ENCODE results near the gene MEIOSIN. TPM values are rescaled to one million over a fixed set of nuclear protein-coding genes. Genes with fewer than 3 reads are reported as not detected.

Gene MEIOSIN
- total and polyA plus RNA-seq, 11 donors = not detected

DNA sequence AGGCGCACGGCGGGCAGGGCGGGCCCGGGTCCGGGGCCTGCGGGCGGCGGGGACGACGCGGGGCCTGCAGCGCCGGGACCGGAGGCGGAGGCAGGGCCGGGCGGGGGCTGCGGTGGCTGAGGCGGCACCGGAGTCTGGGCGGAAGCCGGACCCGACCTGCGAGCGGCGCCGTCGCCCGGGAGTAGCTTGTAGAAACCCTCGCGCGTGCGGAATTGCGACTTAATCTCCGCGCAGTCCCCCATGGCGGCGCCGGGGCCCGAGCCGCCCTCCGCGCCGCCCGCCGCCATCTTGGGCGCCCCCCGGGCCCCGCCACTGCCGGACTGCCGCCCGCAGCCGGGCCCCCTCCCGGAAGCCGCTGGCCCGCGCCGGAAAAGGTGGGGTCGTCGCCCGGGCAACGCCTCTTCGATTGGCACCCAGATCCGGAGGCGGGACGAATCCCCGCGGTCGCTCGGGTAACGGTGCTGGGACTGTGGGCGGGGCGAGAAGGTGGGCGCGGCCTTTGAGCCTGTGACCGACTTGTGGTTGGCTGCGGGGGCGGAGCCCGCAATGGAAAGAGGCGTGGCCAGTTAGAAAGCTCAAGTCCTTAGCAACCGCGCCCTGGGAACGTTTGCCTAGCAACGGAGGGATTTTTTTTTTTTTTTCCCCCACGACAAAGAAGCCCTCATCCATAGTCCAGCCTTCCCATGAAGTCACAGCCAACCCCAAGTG, 59.4 kb downstream of the MEIOSIN start, which contains the start of gene DMWD:
TSS of gene DMWD (minus strand) at position 376 of the 708 bp plus-strand sequence. CDS start at position 287, 89 bp downstream.
- DNase-seq (peak; percentile 99 to 100 (median 100)), ATAC-seq (peak; percentile 96 to 99 (median 97))
- H3K27me3 ChIP-seq = peaks cover 0 to 53% (median 0%) of the 10 kb centered on the region in 9 donors
- TF ChIP-seq, protein P1, sequence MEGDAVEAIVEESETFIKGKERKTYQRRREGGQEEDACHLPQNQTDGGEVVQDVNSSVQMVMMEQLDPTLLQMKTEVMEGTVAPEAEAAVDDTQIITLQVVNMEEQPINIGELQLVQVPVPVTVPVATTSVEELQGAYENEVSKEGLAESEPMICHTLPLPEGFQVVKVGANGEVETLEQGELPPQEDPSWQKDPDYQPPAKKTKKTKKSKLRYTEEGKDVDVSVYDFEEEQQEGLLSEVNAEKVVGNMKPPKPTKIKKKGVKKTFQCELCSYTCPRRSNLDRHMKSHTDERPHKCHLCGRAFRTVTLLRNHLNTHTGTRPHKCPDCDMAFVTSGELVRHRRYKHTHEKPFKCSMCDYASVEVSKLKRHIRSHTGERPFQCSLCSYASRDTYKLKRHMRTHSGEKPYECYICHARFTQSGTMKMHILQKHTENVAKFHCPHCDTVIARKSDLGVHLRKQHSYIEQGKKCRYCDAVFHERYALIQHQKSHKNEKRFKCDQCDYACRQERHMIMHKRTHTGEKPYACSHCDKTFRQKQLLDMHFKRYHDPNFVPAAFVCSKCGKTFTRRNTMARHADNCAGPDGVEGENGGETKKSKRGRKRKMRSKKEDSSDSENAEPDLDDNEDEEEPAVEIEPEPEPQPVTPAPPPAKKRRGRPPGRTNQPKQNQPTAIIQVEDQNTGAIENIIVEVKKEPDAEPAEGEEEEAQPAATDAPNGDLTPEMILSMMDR (IDR thresholded peaks at IDR 0.05) = no peak
- peak in 1 of 2 donors; percentile 70 for TF ChIP-seq POLR2A (IDR thresholded peaks at IDR 0.05)
- intact Hi-C loops (cut with DNase I) = loop anchor here in 3 of 10 donors (1.0 to 2.0 kb wide), 3 partner anchors 22 to 76 kb away; no protein-coding TSS in a partner anchor
- H3K4me1 ChIP-seq = peaks cover 0 to 41% (median 24%) of the 10 kb centered on the region in 12 donors
- H3K9me3 ChIP-seq = no peaks in the 10 kb centered on the region
- H3K4me3 ChIP-seq = peak within 1 kb of the TSS; percentile 32 to 97 (median 72)
- 0 to 1% (median 1%) methylated on average over 49 to 86 of the region's 86 CpGs for WGBS, 4 donors
- H3K36me3 ChIP-seq = peaks cover 0 to 32% (median 27%) of the 10 kb centered on the region in 9 donors
- peak within 1 kb of the TSS; percentile 70 to 92 (median 84) for H3K27ac ChIP-seq

DNA sequence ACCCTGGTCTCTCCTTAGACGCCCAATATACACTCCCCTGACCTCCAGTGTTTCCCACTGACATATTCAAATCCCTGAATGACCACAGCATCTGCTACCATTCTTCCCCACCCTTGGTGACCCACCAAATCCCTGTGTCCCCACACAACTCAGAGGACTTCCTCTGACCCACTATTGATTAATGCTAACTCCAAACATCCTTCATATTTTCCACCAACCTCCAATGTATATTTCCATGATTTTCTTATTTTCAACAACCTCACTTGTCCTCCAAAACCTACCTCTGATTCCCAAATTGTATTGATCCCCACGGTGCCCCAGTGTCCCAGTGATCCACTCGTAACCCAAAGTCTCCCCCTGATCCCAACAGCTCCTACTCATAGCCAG, 59.9 kb downstream of the MEIOSIN start:
- TF ChIP-seq, protein P1 (IDR thresholded peaks at IDR 0.05) = no peak
- TF ChIP-seq POLR2A (IDR thresholded peaks at IDR 0.05) = no peak
- Histone ChIP-seq H3K27ac (peak overlapping the region in 5 of 12 donors; percentile 2 to 89 (median 23)), H3K9me3 (no peaks in the 10 kb centered on the region), H3K4me1 (peaks cover 0 to 35% (median 22%) of the 10 kb centered on the region in 12 donors), H3K27me3 (peaks cover 0 to 53% (median 0%) of the 10 kb centered on the region in 9 donors), H3K4me3 (peak overlapping the region in 10 of 12 donors; percentile 43 to 97 (median 72)), H3K36me3 (peaks cover 0 to 28% (median 21%) of the 10 kb centered on the region in 9 donors)
- DNase-seq (no peak), ATAC-seq (no peak)
- intact Hi-C loops (cut with DNase I) = loop anchor here in 3 of 10 donors (1.0 to 2.0 kb wide), 3 partner anchors 22 to 76 kb away; no protein-coding TSS in a partner anchor
- 40 to 48% (median 44%) methylated on average over 3 of the region's 3 CpGs for WGBS, 4 donors

DNA sequence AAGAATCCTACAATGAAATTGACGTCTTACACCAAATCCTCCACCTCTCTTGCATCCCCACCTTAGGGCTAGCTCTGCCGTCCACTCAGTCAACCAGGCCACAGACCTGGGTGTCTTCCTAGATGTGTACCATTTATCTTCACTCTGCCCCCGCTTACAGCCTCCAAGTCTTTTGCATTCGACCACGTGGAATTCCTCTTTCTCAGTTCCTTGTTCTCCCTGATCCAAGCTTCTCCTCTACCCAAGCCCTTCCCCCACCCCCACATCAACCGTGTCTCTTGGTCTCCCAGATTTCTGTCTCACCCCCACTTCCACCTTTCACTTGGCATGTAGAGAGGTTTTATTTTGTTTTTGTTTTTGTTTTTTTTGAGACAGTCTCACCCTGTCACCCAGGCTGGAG, 60.6 kb downstream of the MEIOSIN start:
- H3K9me3 ChIP-seq = no peaks in the 10 kb centered on the region
- peaks cover 0 to 34% (median 19%) of the 10 kb centered on the region in 12 donors for H3K4me1 ChIP-seq
- H3K4me3 ChIP-seq = no peak overlapping the region
- DNase-seq = no peak
- no peak for ATAC-seq
- TF ChIP-seq, protein P1 (IDR thresholded peaks at IDR 0.05) = no peak
- TF ChIP-seq POLR2A (IDR thresholded peaks at IDR 0.05) = no peak
- WGBS, 4 donors = 56 to 60% (median 59%) methylated on average over 6 of the region's 6 CpGs
- H3K27ac ChIP-seq = no peak overlapping the region
- intact Hi-C loops (cut with DNase I) = loop anchor here in 3 of 10 donors (1.0 to 2.0 kb wide), 3 partner anchors 23 to 77 kb away; no protein-coding TSS in a partner anchor
- H3K36me3 ChIP-seq = peaks cover 0 to 21% (median 17%) of the 10 kb centered on the region in 9 donors
- peaks cover 0 to 52% (median 0%) of the 10 kb centered on the region in 9 donors for H3K27me3 ChIP-seq

DNA sequence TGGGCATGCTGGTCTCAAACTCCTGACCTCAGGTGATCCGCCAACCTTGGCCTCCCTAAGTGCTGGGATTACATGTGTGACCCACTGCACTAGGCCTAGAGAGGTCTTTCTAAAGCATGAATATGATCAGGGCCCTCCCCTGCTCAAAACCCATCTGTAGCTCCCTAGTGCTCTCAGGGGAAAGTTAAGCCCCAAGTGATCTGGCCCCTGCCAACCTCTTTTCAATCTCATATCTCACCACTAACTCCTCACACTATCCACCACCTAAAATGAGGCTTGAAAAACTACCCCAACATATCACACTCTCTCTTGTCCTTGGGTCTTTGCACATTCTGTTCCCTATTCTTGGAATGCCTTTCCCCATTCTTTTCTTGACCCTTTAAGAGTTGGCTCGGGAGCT, 61.4 kb downstream of the MEIOSIN start:
- Histone ChIP-seq H3K36me3 (peaks cover 0 to 14% (median 10%) of the 10 kb centered on the region in 9 donors), H3K4me3 (no peak overlapping the region), H3K4me1 (peaks cover 0 to 38% (median 22%) of the 10 kb centered on the region in 12 donors), H3K27me3 (peaks cover 0 to 48% (median 0%) of the 10 kb centered on the region in 9 donors), H3K9me3 (no peaks in the 10 kb centered on the region), H3K27ac (no peak overlapping the region)
- DNase-seq (no peak), ATAC-seq (no peak)
- intact Hi-C loops (cut with DNase I) = no loop called here
- TF ChIP-seq POLR2A (IDR thresholded peaks at IDR 0.05) = no peak
- TF ChIP-seq, protein P1 (IDR thresholded peaks at IDR 0.05) = no peak
- 76 to 88% (median 82%) methylated on average over 2 of the region's 2 CpGs for WGBS, 4 donors

All from heart left ventricle (tissue), 16 donors.